DND-41 (cell line): ENCODE results near the gene WDR7.

Experiments
- ATAC-seq: fragments of 200-7000 bp; cut with Tn5 transposase; 3 replicates; pipeline ENCODE4 v1.9.1; 2021; ENCODE audit warnings: low read depth; ENCODE audit not compliant: insufficient read depth
- DNase-seq: peaks from one replicate; pipeline ENCODE4 v3.0.0-alpha.2; 2020
- H2AFZ ChIP-seq: 2 replicates; pipeline ENCODE4 v1.6.0; 2012; ENCODE audit warnings: low read depth, low read length
- H3K27ac ChIP-seq: 2 replicates; pipeline ENCODE4 v1.5.1; 2012; ENCODE audit warnings: low read length, inconsistent platforms
- H3K27me3 ChIP-seq: fragments of 200-600 bp; sonication (generic); 2 replicates; pipeline ENCODE4 v1.6.0; 2012; ENCODE audit warnings: low read length, mild to moderate bottlenecking, inconsistent platforms; ENCODE audit not compliant: insufficient read depth, poor library complexity
- H3K36me3 ChIP-seq: 2 replicates; pipeline ENCODE4 v1.5.1; 2012; ENCODE audit warnings: low read length, inconsistent platforms; ENCODE audit not compliant: insufficient read depth
- H3K4me1 ChIP-seq: 2 replicates; pipeline ENCODE4 v1.5.1; 2012; ENCODE audit warnings: mild to moderate bottlenecking, low read length; ENCODE audit not compliant: insufficient read depth
- H3K4me2 ChIP-seq: 2 replicates; pipeline ENCODE4 v1.6.0; 2012; ENCODE audit warnings: mild to moderate bottlenecking, moderate library complexity, low read length, inconsistent platforms; ENCODE audit not compliant: insufficient read depth
- H3K4me3 ChIP-seq, 2 experiments: fragments of 200-600 bp in 1 of 2; shearing (Covaris generic) in 1 of 2; 2 replicates each; pipeline ENCODE4 v1.5.1; 2012 to 2016; ENCODE audit warnings: inconsistent platforms in 2 of 2, low read length in 2 of 2, mild to moderate bottlenecking in 2 of 2, low read depth in 1 of 2, moderate library complexity in 1 of 2
- H3K79me2 ChIP-seq: 2 replicates; pipeline ENCODE4 v1.6.0; 2012; ENCODE audit warnings: low read length, inconsistent platforms; ENCODE audit not compliant: insufficient read depth
- H3K9ac ChIP-seq: 2 replicates; pipeline ENCODE4 v1.6.0; 2012; ENCODE audit warnings: low read depth, mild to moderate bottlenecking, inconsistent platforms, low read length, moderate library complexity
- H3K9me3 ChIP-seq: 2 replicates; pipeline ENCODE4 v1.5.1; 2012; ENCODE audit warnings: low read length, moderate library complexity, mild to moderate bottlenecking, inconsistent platforms; ENCODE audit not compliant: insufficient read depth, severe bottlenecking
- H4K20me1 ChIP-seq: 2 replicates; pipeline ENCODE4 v1.6.0; 2012; ENCODE audit warnings: low read length; ENCODE audit not compliant: insufficient read depth
- EZH2 ChIP-seq: IDR thresholded peaks from 3 replicates; pipeline ENCODE4 v1.6.1; 2012; ENCODE audit warnings: borderline replicate concordance, low read depth, mild to moderate bottlenecking, moderate library complexity, low read length, inconsistent platforms; ENCODE audit not compliant: severe bottlenecking
- TF ChIP-seq, protein P1 (sequence below): IDR thresholded peaks from 2 replicates; pipeline ENCODE4 v1.5.1; 2012; ENCODE audit warnings: borderline replicate concordance, low read length, moderate library complexity, mild to moderate bottlenecking; ENCODE audit not compliant: poor library complexity, severe bottlenecking; ENCODE audit errors: extremely low read depth

WDR7 gene

DNA sequence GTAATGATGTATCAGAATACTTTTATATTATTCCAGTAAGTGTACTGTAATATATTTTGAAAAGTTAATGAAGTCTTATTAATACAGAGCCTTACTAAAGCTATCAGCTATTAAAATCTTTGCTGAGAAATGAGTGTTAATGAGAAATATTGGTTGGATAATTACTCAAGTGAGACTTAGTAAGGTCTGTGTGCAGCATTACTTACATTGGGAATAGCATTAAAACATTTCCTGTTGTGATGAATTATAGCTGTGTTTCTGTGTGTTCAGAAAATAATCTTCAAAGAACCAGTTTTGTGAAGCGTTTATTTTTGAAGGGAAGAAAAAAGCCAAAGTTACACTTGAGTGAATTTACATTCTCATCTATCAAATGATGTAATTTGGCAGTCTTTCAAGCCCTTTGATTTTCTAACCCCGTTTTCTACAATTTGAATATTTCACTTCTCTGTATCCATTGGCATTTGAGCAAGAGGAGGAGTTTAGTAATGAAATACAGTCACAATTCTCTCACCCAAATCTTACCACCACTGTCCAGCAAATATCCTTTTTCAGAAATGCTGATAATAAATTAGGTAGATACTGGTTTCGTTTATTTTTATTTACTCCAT is 372.2 kb downstream of the WDR7 start:
- TF ChIP-seq, protein P1, sequence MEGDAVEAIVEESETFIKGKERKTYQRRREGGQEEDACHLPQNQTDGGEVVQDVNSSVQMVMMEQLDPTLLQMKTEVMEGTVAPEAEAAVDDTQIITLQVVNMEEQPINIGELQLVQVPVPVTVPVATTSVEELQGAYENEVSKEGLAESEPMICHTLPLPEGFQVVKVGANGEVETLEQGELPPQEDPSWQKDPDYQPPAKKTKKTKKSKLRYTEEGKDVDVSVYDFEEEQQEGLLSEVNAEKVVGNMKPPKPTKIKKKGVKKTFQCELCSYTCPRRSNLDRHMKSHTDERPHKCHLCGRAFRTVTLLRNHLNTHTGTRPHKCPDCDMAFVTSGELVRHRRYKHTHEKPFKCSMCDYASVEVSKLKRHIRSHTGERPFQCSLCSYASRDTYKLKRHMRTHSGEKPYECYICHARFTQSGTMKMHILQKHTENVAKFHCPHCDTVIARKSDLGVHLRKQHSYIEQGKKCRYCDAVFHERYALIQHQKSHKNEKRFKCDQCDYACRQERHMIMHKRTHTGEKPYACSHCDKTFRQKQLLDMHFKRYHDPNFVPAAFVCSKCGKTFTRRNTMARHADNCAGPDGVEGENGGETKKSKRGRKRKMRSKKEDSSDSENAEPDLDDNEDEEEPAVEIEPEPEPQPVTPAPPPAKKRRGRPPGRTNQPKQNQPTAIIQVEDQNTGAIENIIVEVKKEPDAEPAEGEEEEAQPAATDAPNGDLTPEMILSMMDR, result no peak
- no peaks in the 10 kb centered on the region for H3K4me1 ChIP-seq
- no peaks in the 10 kb centered on the region for H4K20me1 ChIP-seq
- ATAC-seq (no peak), DNase-seq (no peak)
- no peak overlapping the region for H3K4me2 ChIP-seq
- H3K4me3 ChIP-seq, result no peak overlapping the region
- no peaks in the 10 kb centered on the region for H3K9me3 ChIP-seq
- no peaks in the 10 kb centered on the region for H3K27me3 ChIP-seq
- H3K79me2 ChIP-seq, result no peaks in the 10 kb centered on the region
- no peak overlapping the region for H3K9ac ChIP-seq
- H3K27ac ChIP-seq, result no peak overlapping the region
- H3K36me3 ChIP-seq, result peaks cover 12% of the 10 kb centered on the region
- H2AFZ ChIP-seq, result no peak overlapping the region

DNA sequence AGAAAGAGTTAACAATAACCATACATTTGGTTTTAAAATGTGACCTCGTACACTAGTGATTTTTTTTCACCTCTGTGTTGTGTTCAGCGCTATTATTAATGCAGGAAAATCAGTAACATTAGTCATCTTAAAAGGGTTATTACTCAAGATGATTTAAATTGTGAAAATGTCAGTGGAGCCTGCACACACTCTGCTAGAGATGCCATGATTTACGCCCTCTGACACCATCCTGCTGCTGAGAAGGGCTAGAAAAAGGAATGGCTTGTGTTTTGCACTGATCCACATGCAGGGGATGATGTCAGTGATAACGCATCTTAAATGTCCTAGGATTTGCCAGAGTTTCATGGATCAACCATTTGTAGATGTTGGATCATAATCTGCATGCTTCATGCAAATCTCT is 374.4 kb downstream of the WDR7 start:
- TF ChIP-seq, protein P1, result no peak
- TF ChIP-seq EZH2, result no peak
- no peaks in the 10 kb centered on the region for H3K79me2 ChIP-seq
- DNase-seq (no peak), ATAC-seq (no peak)
- no peak overlapping the region for H3K4me3 ChIP-seq
- no peak overlapping the region for H2AFZ ChIP-seq
- no peak overlapping the region for H3K27ac ChIP-seq
- H3K9ac ChIP-seq, result no peak overlapping the region
- no peaks in the 10 kb centered on the region for H3K27me3 ChIP-seq
- no peaks in the 10 kb centered on the region for H4K20me1 ChIP-seq
- no peaks in the 10 kb centered on the region for H3K4me1 ChIP-seq
- H3K9me3 ChIP-seq, result no peaks in the 10 kb centered on the region
- no peak overlapping the region for H3K4me2 ChIP-seq
- peaks cover 16% of the 10 kb centered on the region for H3K36me3 ChIP-seq

DNA sequence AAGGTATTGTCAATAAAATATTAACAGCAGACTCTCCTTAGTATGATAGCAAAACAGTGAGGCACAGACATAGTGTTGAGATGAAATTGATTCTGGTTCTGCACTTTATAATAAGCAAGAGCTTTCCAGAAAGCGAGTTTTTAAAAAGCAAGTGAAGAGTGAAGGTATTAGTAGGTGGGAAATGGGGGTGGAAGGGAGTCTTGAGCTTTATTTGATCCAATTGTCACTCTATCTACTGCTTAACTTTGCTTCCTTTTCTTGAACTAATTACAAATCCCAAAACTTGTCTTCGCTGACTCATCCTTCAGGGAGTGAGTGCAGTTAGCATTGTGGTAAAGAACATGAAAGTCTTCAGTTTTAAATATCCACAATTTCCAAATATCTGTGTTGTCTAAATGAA is 375.2 kb downstream of the WDR7 start:
- H3K36me3 ChIP-seq, result peaks cover 16% of the 10 kb centered on the region
- H3K4me3 ChIP-seq, result no peak overlapping the region
- TF ChIP-seq, protein P1, result no peak
- no peak for TF ChIP-seq EZH2
- H3K27ac ChIP-seq, result no peak overlapping the region
- no peak overlapping the region for H3K4me2 ChIP-seq
- DNase-seq (no peak), ATAC-seq (no peak)
- H3K79me2 ChIP-seq, result no peaks in the 10 kb centered on the region
- no peaks in the 10 kb centered on the region for H4K20me1 ChIP-seq
- no peaks in the 10 kb centered on the region for H3K27me3 ChIP-seq
- no peak overlapping the region for H3K9ac ChIP-seq
- H3K4me1 ChIP-seq, result no peaks in the 10 kb centered on the region
- H2AFZ ChIP-seq, result no peak overlapping the region
- no peaks in the 10 kb centered on the region for H3K9me3 ChIP-seq

DNA sequence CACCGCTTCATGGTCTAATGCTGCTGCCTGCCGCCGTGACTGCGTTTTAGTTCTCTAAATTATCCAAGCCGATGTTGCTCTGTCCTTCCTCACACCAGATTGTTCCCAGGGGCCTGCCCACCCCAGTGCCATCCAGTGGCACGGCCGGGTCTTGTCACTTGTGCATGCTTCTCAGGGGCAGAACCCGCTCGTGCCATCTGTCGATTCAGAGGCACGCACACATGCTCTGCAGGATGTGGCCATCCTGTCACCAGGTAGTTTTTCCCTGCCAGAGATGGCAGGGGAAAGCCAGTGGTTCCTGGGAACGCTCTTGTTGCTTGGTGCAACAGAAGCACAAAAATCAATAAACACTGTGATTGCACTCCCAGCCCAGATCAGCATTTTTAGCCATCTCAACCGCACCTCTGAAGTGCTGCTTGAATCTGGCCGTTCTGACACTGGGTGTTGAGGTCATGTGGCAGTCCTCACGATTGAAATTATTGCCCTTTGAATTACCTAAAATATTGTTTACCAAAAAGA is 376.1 kb downstream of the WDR7 start:
- H3K9ac ChIP-seq, result no peak overlapping the region
- ATAC-seq (no peak), DNase-seq (no peak)
- H3K4me2 ChIP-seq, result no peak overlapping the region
- H3K4me3 ChIP-seq, result no peak overlapping the region
- H3K9me3 ChIP-seq, result no peaks in the 10 kb centered on the region
- H2AFZ ChIP-seq, result no peak overlapping the region
- no peaks in the 10 kb centered on the region for H3K79me2 ChIP-seq
- no peaks in the 10 kb centered on the region for H3K4me1 ChIP-seq
- no peak for TF ChIP-seq EZH2
- TF ChIP-seq, protein P1, result no peak
- no peaks in the 10 kb centered on the region for H3K27me3 ChIP-seq
- H3K27ac ChIP-seq, result no peak overlapping the region
- H3K36me3 ChIP-seq, result peaks cover 16% of the 10 kb centered on the region
- H4K20me1 ChIP-seq, result no peaks in the 10 kb centered on the region
